ENCODE data around the gene AADACL4.
"Not testable (repeated sequence)": the region's sequence is repeated elsewhere in the genome, so short reads cannot be mapped to it uniquely, and the experiment has no call there.

The AADACL4 gene

GRCh38 chr1:12644237-12644636 lies 352 bp downstream of the AADACL4 start:
- TF ChIP-seq POLR2A (IDR thresholded peaks at IDR 0.05; ENCODE audit: extremely low read depth, insufficient read length) (no peak), MAX (IDR thresholded peaks at IDR 0.05; ENCODE audit: low read depth, low read length) (no peak), CTCF (IDR thresholded peaks at IDR 0.05; ENCODE audit: low read depth, low read length) (no peak), MYC (IDR thresholded peaks at IDR 0.05; ENCODE audit: low read depth, low read length) (no peak)
- no peak overlapping the region for H3K4me3 ChIP-seq (ENCODE audit: low read depth, low read length)
- DNase-seq (ENCODE audit: low read depth): no peak

- H3K4me3 ChIP-seq (ENCODE audit: low read depth, low read length): no peak overlapping the region
- no peak for DNase-seq (ENCODE audit: low read depth)
- TF ChIP-seq MAX (IDR thresholded peaks at IDR 0.05; ENCODE audit: low read depth, low read length) (no peak), MYC (IDR thresholded peaks at IDR 0.05; ENCODE audit: low read depth, low read length) (no peak), POLR2A (IDR thresholded peaks at IDR 0.05; ENCODE audit: extremely low read depth, insufficient read length) (no peak), CTCF (IDR thresholded peaks at IDR 0.05; ENCODE audit: low read depth, low read length) (no peak)
These were observed 944 bp downstream of the AADACL4 start for GRCh38 chr1:12644829-12645228.

- not testable (repeated sequence) for DNase-seq (ENCODE audit: low read depth)
These were observed 1.5 kb downstream of the AADACL4 start for GRCh38 chr1:12645401-12645800.

GRCh38 chr1:12648741-12649140 lies 4.9 kb downstream of the AADACL4 start:
- no peak for DNase-seq (ENCODE audit: low read depth)
- no peak for TF ChIP-seq POLR2A (IDR thresholded peaks at IDR 0.05; ENCODE audit: extremely low read depth, insufficient read length)
- no peak for TF ChIP-seq MAX (IDR thresholded peaks at IDR 0.05; ENCODE audit: low read depth, low read length)
- TF ChIP-seq MYC (IDR thresholded peaks at IDR 0.05; ENCODE audit: low read depth, low read length): no peak
- no peak for TF ChIP-seq CTCF (IDR thresholded peaks at IDR 0.05; ENCODE audit: low read depth, low read length)
- H3K4me3 ChIP-seq (ENCODE audit: low read depth, low read length): no peak overlapping the region

More at GRCh38 chr1:12645401-12645800, 1.5 kb downstream of the AADACL4 start:
- not testable (repeated sequence) for H3K4me3 ChIP-seq (ENCODE audit: low read depth, low read length)

- no peak for DNase-seq (ENCODE audit: low read depth)
- TF ChIP-seq CTCF (IDR thresholded peaks at IDR 0.05; ENCODE audit: low read depth, low read length): no peak
- no peak for TF ChIP-seq MAX (IDR thresholded peaks at IDR 0.05; ENCODE audit: low read depth, low read length)
- TF ChIP-seq MYC (IDR thresholded peaks at IDR 0.05; ENCODE audit: low read depth, low read length): no peak
- no peak for TF ChIP-seq POLR2A (IDR thresholded peaks at IDR 0.05; ENCODE audit: extremely low read depth, insufficient read length)
- H3K4me3 ChIP-seq (ENCODE audit: low read depth, low read length): no peak overlapping the region
These were observed 6.1 kb downstream of the AADACL4 start for GRCh38 chr1:12649971-12650421.

- no peak for TF ChIP-seq POLR2A (IDR thresholded peaks at IDR 0.05; ENCODE audit: extremely low read depth, insufficient read length)
- TF ChIP-seq CTCF (IDR thresholded peaks at IDR 0.05; ENCODE audit: low read depth, low read length): no peak
- no peak for TF ChIP-seq MYC (IDR thresholded peaks at IDR 0.05; ENCODE audit: low read depth, low read length)
- no peak overlapping the region for H3K4me3 ChIP-seq (ENCODE audit: low read depth, low read length)
These were observed 10.2 kb downstream of the AADACL4 start for GRCh38 chr1:12654004-12654567.

More at GRCh38 chr1:12654004-12654567, 10.2 kb downstream of the AADACL4 start:
- DNase-seq (ENCODE audit: low read depth): no peak
